GM19351 (cell line): ENCODE data around the gene SLC27A5.
A peak's percentile ranks its signal among the peaks of the same experiment; 100 is the strongest.
"Not testable (repeated sequence)": the region's sequence is repeated elsewhere in the genome, so short reads cannot be mapped to it uniquely, and the experiment has no call there.

Experiments used
- ATAC-seq: cut with Tn5 transposase; IDR thresholded peaks from one replicate; pipeline ENCODE4 v1.9.1; 2021; ENCODE audit warnings: mild to moderate bottlenecking, moderate library complexity; ENCODE audit not compliant: unreplicated experiment

SLC27A5 gene

GRCh38 chr19:58551123-58551497 is 39.3 kb upstream of the SLC27A5 start:
- ATAC-seq, result no peak

DNA sequence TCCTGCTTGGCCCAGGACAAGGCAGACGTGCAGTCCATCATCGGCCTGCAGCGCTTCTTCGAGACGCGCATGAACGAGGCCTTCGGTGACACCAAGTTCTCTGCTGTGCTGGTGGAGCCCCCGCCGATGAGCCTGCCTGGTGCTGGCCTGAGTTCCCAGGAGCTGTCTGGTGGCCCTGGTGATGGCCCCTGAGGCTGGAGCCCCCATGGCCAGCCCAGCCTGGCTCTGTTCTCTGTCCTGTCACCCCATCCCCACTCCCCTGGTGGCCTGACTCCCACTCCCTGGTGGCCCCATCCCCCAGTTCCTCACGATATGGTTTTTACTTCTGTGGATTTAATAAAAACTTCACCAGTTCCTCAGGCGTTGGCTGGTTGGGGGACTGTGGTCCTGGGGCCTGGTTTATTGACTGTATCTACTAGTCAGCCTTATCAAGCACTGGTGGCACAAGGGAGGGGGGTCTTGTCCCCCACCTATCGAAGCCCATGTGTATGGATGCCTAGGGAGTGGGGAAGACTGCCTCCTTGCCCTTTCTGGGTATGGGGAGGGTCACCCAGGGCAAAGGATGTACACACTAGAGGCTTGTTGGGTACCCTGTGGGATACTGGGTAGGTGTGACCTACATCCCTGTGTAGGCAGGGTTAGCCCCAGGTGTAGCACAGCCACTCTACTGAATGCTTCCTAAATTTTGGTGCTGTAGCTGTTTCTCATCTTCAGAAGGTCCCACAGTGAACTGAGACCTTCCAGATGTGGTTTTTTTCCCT is 38.8 kb upstream of the SLC27A5 start:
- ATAC-seq, result no peak

GRCh38 chr19:58549664-58550361 is 38.0 kb upstream of the SLC27A5 start:
- ATAC-seq, result no peak

DNA sequence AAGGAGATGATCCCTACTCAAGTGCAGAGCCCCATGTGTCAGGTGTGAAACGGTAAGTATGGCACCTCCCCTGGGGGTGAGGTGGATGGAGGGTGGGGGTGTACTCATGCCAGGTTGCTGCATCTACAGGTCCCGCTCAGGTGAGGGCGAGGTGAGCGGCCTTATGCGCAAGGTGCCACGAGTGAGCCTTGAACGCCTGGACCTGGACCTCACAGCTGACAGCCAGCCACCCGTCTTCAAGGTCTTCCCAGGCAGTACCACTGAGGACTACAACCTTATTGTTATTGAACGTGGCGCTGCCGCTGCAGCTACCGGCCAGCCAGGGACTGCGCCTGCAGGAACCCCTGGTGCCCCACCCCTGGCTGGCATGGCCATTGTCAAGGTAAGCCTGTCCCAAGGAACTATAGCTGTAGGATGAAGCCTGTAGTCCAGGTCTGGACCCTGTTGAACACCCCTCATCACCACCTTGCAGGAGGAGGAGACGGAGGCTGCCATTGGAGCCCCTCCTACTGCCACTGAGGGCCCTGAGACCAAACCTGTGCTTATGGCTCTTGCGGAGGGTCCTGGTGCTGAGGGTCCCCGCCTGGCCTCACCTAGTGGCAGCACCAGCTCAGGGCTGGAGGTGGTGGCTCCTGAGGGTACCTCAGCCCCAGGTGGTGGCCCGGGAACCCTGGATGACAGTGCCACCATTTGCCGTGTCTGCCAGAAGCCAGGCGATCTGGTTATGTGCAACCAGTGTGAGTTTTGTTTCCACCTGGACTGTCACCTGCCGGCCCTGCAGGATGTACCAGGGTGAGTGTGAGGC is 37.3 kb upstream of the SLC27A5 start:
- ATAC-seq, result no peak

DNA sequence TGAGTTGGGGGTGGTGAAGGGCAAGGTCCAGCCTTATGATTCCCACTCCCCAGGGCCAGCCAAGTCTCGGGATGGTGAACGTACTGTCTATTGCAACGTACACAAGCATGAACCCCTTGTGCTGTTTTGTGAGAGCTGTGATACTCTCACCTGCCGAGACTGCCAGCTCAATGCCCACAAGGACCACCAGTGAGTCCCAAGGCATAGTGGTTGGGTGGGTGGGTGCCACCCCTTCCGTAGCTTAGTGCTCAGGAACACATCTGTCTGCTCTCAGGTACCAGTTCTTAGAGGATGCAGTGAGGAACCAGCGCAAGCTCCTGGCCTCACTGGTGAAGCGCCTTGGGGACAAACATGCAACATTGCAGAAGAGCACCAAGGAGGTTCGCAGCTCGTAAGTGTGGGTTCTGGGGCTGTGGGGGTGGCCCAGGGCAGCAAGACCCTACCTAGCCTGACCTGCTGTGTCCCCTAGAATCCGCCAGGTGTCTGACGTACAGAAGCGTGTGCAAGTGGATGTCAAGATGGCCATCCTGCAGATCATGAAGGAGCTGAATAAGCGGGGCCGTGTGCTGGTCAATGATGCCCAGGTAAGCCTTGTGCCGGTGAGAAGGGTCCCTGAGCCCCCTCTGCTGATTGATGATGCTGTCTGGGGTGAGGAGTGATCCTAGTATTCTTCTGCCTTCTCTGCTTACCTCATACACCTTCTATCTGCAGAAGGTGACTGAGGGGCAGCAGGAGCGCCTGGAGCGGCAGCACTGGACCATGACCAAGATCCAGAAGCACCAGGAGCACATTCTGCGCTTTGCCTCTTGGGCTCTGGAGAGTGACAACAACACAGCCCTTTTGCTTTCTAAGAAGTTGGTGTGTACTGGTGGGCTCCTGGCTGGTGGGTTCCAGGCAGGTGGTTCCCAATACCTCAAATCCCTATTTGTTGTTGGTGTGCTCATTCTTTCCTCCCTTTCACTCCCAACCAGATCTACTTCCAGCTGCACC is 35.8 kb upstream of the SLC27A5 start:
- no peak for ATAC-seq

DNA sequence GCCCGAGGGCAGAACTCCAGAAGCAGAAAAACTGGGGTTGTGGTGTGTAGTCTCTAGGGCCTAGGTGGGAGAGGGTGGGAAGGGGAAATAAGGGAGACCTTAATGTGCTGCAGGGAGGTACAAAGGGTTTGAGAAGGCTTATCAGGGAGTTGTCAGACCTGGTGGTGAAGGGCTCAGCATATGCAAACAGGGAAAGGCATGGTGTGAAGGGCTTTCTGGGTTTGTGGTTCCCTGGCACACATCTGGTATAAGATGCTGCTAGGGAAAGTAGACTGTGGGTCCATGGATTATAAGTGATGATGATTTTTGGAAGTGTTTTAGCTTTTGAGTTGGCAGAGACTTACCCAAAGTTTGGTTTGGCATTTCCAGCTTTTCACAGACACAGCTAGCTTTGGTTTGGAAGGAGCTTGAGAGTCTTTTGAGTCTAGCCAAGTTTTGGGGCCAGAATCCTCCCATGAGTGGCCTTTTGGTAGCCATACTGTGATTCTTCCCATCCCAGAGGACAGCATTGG is 34.3 kb upstream of the SLC27A5 start:
- ATAC-seq, result no peak

DNA sequence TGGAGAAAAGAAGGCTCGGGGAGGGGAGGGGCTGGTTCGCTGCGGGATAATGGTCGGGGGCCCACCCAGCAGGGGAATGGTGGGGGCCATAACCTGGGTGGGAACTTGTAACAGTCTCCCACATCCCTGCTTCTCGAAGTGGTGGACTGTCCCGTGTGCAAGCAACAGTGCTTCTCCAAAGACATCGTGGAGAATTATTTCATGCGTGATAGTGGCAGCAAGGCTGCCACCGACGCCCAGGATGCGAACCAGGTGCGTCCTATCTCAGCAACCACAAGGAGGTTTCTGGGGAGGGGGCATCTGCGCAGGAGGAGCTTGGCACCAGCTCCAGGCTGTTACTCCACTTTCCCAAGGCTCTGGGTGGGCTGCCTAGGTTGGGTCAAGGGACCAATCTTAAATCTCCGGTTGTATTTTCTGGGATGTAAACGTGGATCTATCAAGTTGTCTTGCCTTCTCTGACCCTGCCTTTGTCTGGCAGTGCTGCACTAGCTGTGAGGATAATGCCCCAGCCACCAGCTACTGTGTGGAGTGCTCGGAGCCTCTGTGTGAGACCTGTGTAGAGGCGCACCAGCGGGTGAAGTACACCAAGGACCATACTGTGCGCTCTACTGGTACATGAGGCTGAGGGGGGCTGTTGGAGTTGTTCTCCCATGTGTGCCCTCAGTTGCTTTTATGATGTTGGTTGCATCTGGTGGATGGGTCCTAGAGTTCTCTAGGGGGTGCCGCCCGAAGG is 33.7 kb upstream of the SLC27A5 start:
- ATAC-seq, result no peak

DNA sequence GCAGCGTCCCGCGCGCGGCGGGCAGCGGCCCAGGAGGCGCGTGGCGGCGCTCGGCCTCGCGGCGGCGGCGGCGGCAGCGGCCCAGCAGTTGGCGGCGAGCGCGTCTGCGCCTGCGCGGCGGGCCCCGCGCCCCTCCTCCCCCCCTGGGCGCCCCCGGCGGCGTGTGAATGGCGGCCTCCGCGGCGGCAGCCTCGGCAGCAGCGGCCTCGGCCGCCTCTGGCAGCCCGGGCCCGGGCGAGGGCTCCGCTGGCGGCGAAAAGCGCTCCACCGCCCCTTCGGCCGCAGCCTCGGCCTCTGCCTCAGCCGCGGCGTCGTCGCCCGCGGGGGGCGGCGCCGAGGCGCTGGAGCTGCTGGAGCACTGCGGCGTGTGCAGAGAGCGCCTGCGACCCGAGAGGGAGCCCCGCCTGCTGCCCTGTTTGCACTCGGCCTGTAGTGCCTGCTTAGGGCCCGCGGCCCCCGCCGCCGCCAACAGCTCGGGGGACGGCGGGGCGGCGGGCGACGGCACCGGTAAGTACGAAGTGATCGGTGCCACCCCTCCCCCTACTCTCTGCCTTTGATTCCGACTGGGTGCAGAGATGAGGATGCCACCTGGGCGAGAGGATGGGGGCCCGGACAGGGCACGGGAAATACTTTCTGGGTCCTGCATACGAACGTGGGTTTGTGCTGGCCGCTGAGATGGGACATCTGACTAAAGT is 32.9 kb upstream of the SLC27A5 start:
- ATAC-seq, result peak; percentile 42

DNA sequence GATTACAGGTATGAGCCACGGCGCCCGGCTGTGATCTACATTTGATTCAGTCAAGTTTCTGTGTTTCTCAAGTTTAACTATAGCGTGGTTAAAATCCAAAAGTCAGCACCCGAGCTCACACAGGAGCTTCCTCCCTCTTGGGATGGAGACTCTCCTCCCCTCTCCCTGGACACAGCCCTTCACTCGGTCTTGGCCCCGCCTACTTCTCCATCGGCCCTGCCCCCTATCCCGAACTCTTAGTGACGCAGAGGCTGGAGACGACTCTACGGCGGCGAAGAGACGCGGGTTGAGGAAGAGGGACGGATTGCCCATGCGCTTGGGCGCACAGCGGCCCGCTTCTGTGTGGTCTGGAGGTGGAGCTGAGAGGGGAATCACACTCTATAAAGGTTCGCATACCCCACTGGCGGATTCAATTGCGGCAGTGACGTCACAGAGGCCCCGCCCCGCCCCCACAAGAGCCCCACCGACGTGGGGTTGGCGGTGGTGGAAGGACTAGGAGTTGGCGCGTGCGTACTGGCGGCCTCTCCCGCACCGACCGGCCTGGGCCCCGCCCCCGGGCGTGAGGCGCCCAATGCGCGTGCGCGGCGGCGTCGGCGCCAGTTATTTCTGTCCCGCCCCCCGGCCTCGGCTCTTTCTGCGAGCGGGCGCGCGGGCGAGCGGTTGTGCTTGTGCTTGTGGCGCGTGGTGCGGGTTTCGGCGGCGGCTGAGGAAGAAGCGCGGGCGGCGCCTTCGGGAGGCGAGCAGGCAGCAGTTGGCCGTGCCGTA is 32.2 kb upstream of the SLC27A5 start, which contains the start of gene TRIM28:
Gene TRIM28, plus strand, starts transcription at position 239 of the 765 bp plus-strand sequence. CDS start 694 bp downstream, outside the sequence.
- ATAC-seq, result peak; percentile 86

- ATAC-seq, result not testable (repeated sequence)
Measured at GRCh38 chr19:58542641-58543372, 31.0 kb upstream of the SLC27A5 start.

DNA sequence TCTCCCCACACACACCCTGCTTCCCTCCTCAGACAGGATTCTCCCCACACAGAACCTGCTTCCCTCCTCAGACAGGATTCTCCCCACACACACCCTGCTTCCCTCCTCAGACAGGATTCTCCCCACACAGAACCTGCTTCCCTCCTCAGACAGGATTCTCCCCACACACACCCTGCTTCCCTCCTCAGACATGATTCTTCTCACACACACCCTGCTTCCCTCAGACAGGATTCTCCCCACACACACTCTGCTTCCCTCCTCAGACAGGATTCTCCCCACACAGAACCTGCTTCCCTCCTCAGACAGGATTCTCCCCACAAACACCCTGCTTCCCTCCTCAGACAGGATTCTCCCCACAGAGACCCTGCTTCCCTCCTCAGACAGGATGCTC is 27.4 kb upstream of the SLC27A5 start:
- not testable (repeated sequence) for ATAC-seq

DNA sequence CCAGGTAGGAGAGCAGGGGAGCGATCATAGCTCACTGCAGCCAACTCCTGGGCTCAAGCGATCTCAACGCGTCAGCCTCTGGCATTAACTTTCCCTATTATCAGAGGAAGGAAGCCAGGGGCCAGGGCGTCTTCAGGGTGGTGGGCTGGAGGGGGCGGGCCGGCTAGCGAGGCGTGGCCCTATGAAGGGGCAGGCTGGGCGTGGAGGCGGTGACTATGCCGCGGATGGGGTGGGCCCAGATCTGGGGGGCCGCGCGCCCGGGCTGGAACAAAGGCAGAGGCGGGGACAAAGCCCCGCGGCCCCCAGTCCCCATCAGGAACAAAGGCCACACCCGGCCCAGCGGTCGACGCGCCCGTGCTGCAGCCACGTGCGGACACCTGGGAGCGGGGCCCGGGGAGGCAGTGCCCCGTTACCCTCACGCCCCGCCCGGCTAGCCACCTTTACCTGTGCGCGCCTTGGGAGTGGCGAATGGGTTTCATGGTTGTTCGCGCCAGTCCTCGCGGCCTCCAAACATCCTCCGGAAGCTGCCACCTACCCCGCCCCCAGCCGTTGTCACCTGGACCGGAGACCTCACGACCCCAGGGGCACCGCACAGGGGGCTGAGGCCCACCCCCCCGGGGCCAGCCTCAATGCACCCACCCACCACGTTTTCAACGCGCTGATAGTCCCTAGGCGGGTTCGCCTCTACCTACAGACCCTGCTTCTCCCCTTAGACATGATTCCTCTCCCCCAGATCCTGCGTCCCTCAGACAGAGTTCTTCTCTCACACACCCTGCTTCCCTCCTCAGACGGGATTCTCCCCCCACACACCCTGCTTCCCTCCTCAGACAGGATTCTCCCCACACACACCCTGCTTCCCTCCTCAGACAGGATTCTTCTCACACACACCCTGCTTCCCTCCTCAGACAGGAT is 26.7 kb upstream of the SLC27A5 start:
- no peak for ATAC-seq

GRCh38 chr19:58536852-58537798 is 25.3 kb upstream of the SLC27A5 start:
- ATAC-seq, result no peak

- no peak for ATAC-seq
Measured at GRCh38 chr19:58535857-58536256, 24.1 kb upstream of the SLC27A5 start.
